Measurements from ENCODE around the gene DHRSX.

- TF ChIP-seq POLR2A (IDR thresholded peaks at IDR 0.05) (no peak), EP300 (IDR thresholded peaks at IDR 0.05) (no peak)
Measured at GRCh38 chrX:2334237-2334636, 166.5 kb downstream of the DHRSX start.
